ENCODE data around the gene LYPD8. TPM values are rescaled to one million over a fixed set of nuclear protein-coding genes. Genes with fewer than 3 reads are reported as not detected.

Gene LYPD8
- total RNA-seq, 4 donors from 2014 or later: 1.7 TPM; not detected in 3

- Histone ChIP-seq H3K4me1 (no peaks in the 10 kb centered on the region), H3K27ac (no peak overlapping the region), H3K27me3 (no peaks in the 10 kb centered on the region), H3K9me3 (no peaks in the 10 kb centered on the region), H3K4me3 (no peak overlapping the region), H3K36me3 (no peaks in the 10 kb centered on the region)
- DNase-seq (no peak), ATAC-seq (no peak)
- in situ Hi-C loops (cut with MboI; ENCODE audit: low sequenced_read_pairs in 4 of 4) (no loop called here), intact Hi-C loops (cut with DNase I; ENCODE audit: low total_unique reads) (no loop called here)
- TF ChIP-seq POLR2A (IDR thresholded peaks at IDR 0.05) (no peak), CTCF (IDR thresholded peaks at IDR 0.05 in 4 of 5, conservative IDR thresholded peaks at IDR 0.05 in 1 of 5) (no peak)
These were observed 27.8 kb upstream of the LYPD8 start for GRCh38 chr1:248783367-248783766.

- in situ Hi-C loops (cut with MboI; ENCODE audit: low sequenced_read_pairs in 4 of 4): no loop called here
- ATAC-seq: no peak
- TF ChIP-seq CTCF (IDR thresholded peaks at IDR 0.05 in 4 of 5, conservative IDR thresholded peaks at IDR 0.05 in 1 of 5): no peak
- no peak for TF ChIP-seq POLR2A (IDR thresholded peaks at IDR 0.05)
These were observed 27.0 kb upstream of the LYPD8 start for GRCh38 chr1:248782416-248783141.

GRCh38 chr1:248779350-248779749, 23.8 kb upstream of the LYPD8 start:
- no peak overlapping the region for H3K27ac ChIP-seq
- TF ChIP-seq CTCF (IDR thresholded peaks at IDR 0.05 in 4 of 5, conservative IDR thresholded peaks at IDR 0.05 in 1 of 5) (no peak), POLR2A (IDR thresholded peaks at IDR 0.05) (no peak)
- H3K27me3 ChIP-seq: no peaks in the 10 kb centered on the region
- H3K4me3 ChIP-seq: no peak overlapping the region
- in situ Hi-C loops (cut with MboI; ENCODE audit: low sequenced_read_pairs in 4 of 4): no loop called here
- ATAC-seq (no peak), DNase-seq (no peak)
- H3K9me3 ChIP-seq: no peaks in the 10 kb centered on the region
- no peaks in the 10 kb centered on the region for H3K36me3 ChIP-seq
- no peaks in the 10 kb centered on the region for H3K4me1 ChIP-seq
- intact Hi-C loops (cut with DNase I; ENCODE audit: low total_unique reads): no loop called here

More at GRCh38 chr1:248782416-248783141, 27.0 kb upstream of the LYPD8 start:
- Histone ChIP-seq H3K27ac (no peak overlapping the region), H3K4me1 (no peaks in the 10 kb centered on the region), H3K36me3 (no peaks in the 10 kb centered on the region), H3K27me3 (no peaks in the 10 kb centered on the region), H3K4me3 (no peak overlapping the region), H3K9me3 (no peaks in the 10 kb centered on the region)
- no peak for DNase-seq
- intact Hi-C loops (cut with DNase I; ENCODE audit: low total_unique reads): no loop called here

GRCh38 chr1:248778906-248779305, 23.3 kb upstream of the LYPD8 start:
- intact Hi-C loops (cut with DNase I; ENCODE audit: low total_unique reads): no loop called here
- H3K9me3 ChIP-seq: no peaks in the 10 kb centered on the region
- no peaks in the 10 kb centered on the region for H3K36me3 ChIP-seq
- no peaks in the 10 kb centered on the region for H3K4me1 ChIP-seq
- ATAC-seq (no peak), DNase-seq (no peak)
- H3K4me3 ChIP-seq: no peak overlapping the region
- in situ Hi-C loops (cut with MboI; ENCODE audit: low sequenced_read_pairs in 4 of 4): no loop called here
- TF ChIP-seq CTCF (IDR thresholded peaks at IDR 0.05 in 4 of 5, conservative IDR thresholded peaks at IDR 0.05 in 1 of 5) (no peak), POLR2A (IDR thresholded peaks at IDR 0.05) (no peak)
- no peak overlapping the region for H3K27ac ChIP-seq
- H3K27me3 ChIP-seq: no peaks in the 10 kb centered on the region

GRCh38 chr1:248776991-248777390, 21.4 kb upstream of the LYPD8 start:
- Histone ChIP-seq H3K27me3 (no peaks in the 10 kb centered on the region), H3K4me1 (no peaks in the 10 kb centered on the region), H3K4me3 (no peak overlapping the region), H3K36me3 (no peaks in the 10 kb centered on the region), H3K27ac (no peak overlapping the region), H3K9me3 (no peaks in the 10 kb centered on the region)
- ATAC-seq (no peak), DNase-seq (no peak)
- intact Hi-C loops (cut with DNase I; ENCODE audit: low total_unique reads): no loop called here
- TF ChIP-seq CTCF (IDR thresholded peaks at IDR 0.05 in 4 of 5, conservative IDR thresholded peaks at IDR 0.05 in 1 of 5): no peak
- TF ChIP-seq POLR2A (IDR thresholded peaks at IDR 0.05): no peak
- in situ Hi-C loops (cut with MboI; ENCODE audit: low sequenced_read_pairs in 4 of 4): no loop called here
